Daoy (cell line): ENCODE results near the gene ELMO3. TPM values are rescaled to one million over a fixed set of nuclear protein-coding genes. Genes with fewer than 3 reads are reported as not detected.
A peak's percentile ranks its signal among the peaks of the same experiment; 100 is the strongest.

Experiments
- DNase-seq: peaks from one replicate; pipeline ENCODE4 v3.0.0-alpha.2; 2015; ENCODE audit warnings: low read depth
- total RNA-seq: library from RNA; depleted of rRNA; stranded (reverse); fragments of >200 nt; shearing (Covaris generic); gene quantifications from 2 replicates; pipeline ENCODE4 v1.2.3, GENCODE V29; 2014

The ELMO3 gene
- total RNA-seq, 1 experiment from 2014 or later = 0.97 TPM

GRCh38 chr16:67180166-67180565 is 18.8 kb upstream of the ELMO3 start:
- no peak for DNase-seq

GRCh38 chr16:67181346-67181745 is 17.6 kb upstream of the ELMO3 start:
- DNase-seq = peak; percentile 59

GRCh38 chr16:67182288-67182687 is 16.6 kb upstream of the ELMO3 start:
- no peak for DNase-seq

GRCh38 chr16:67183284-67183626 is 15.7 kb upstream of the ELMO3 start:
- DNase-seq = no peak

GRCh38 chr16:67183627-67184452 is 15.1 kb upstream of the ELMO3 start, which contains the start of gene MATCAP1:
Gene MATCAP1 (minus strand): TSS chr16:67183963. CDS start chr16:67180610, 3,353 bp downstream.
- DNase-seq = peak; percentile 96

- DNase-seq = peak; percentile 41
These were observed 14.4 kb upstream of the ELMO3 start for GRCh38 chr16:67184453-67184994.

- DNase-seq = peak; percentile 89
These were observed 13.8 kb upstream of the ELMO3 start for GRCh38 chr16:67184995-67185650.

GRCh38 chr16:67185651-67186134 is 13.2 kb upstream of the ELMO3 start:
- DNase-seq = no peak

GRCh38 chr16:67186550-67186950 is 12.4 kb upstream of the ELMO3 start:
- peak; percentile 40 for DNase-seq

GRCh38 chr16:67187175-67187890 is 11.6 kb upstream of the ELMO3 start:
- DNase-seq = no peak

GRCh38 chr16:67188323-67188722 is 10.6 kb upstream of the ELMO3 start:
- DNase-seq = no peak

GRCh38 chr16:67188798-67189197 is 10.1 kb upstream of the ELMO3 start:
- no peak for DNase-seq

- no peak for DNase-seq
These were observed 8.9 kb upstream of the ELMO3 start, which contains the start of gene EXOC3L1 for GRCh38 chr16:67190041-67190440. Gene EXOC3L1 (minus strand): TSS chr16:67190136. CDS start chr16:67189676, 460 bp downstream.

- peak; percentile 39 for DNase-seq
These were observed 8.2 kb upstream of the ELMO3 start for GRCh38 chr16:67190448-67191399.

GRCh38 chr16:67191411-67191994 is 7.4 kb upstream of the ELMO3 start:
- no peak for DNase-seq

GRCh38 chr16:67191995-67192681 is 6.8 kb upstream of the ELMO3 start, which contains the start of gene E2F4:
Gene E2F4 (plus strand): TSS chr16:67192155. CDS start chr16:67192228, 73 bp downstream.
- peak; percentile 93 for DNase-seq

- DNase-seq = no peak
These were observed 6.1 kb upstream of the ELMO3 start for GRCh38 chr16:67192781-67193361.

GRCh38 chr16:67193536-67193935 is 5.4 kb upstream of the ELMO3 start:
- no peak for DNase-seq

- no peak for DNase-seq
These were observed 4.7 kb upstream of the ELMO3 start for GRCh38 chr16:67194260-67194659.
